GM04503 (cell line): Measurements from ENCODE around the gene RASAL1.
"Not testable (repeated sequence)": the region's sequence is repeated elsewhere in the genome, so short reads cannot be mapped to it uniquely, and the experiment has no call there.

Experiments used
- DNase-seq: peaks from one replicate; pipeline ENCODE4 v3.0.0-alpha.2; 2012; ENCODE audit warnings: low read depth

Gene RASAL1

GRCh38 chr12:113141716-113142115 lies 6.2 kb upstream of the RASAL1 start:
- not testable (repeated sequence) for DNase-seq

GRCh38 chr12:113140706-113141105 lies 5.1 kb upstream of the RASAL1 start:
- no peak for DNase-seq

DNA sequence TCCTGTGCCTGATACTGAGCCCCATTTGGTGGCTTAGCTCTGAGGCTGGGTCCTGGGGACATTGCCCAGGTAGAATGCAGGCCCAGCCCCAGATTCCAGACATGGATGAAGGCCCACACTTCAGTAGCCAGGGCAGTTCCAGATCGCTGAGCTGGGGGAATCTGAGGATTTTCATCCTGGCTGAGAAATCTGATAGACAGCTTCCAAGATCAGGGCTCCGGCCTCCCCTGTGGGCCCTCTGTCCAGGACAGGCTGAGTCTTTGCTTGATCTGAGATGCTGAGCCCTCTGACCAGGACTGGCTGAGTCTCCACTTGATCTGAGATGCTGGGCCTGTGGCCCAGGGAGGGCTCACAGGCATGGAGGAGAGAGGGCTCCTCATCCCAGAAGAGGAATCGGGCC lies 3.3 kb upstream of the RASAL1 start:
- DNase-seq: no peak

- DNase-seq: no peak
Observed at GRCh38 chr12:113137861-113138783, 2.6 kb upstream of the RASAL1 start.

GRCh38 chr12:113136990-113137511 lies 1.5 kb upstream of the RASAL1 start:
- DNase-seq: no peak

GRCh38 chr12:113136128-113136989 lies 798 bp upstream of the RASAL1 start:
- DNase-seq: no peak

GRCh38 chr12:113134521-113134951 lies 1.0 kb downstream of the RASAL1 start:
- no peak for DNase-seq

DNA sequence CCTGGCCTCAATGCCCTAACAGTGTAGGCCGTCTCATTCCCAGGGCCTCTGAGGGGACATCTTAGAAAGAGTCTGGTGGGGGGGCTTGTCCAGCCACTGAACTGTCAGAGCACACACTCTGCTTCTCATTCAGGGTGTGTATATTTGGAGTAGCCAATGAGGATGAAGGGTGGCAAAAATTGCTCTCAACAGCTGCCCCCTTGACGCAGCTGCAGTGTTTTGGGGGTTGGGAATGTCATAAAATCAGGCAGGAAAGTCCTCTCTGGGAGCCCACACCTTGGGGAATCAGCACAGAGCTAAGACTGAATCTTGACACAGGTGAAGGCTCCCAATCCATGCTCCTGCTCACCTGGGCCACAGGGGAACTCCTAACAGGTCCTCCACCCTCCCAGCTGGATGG lies 1.5 kb downstream of the RASAL1 start:
- no peak for DNase-seq

- DNase-seq: no peak
Observed at GRCh38 chr12:113133666-113134065, 1.9 kb downstream of the RASAL1 start.

DNA sequence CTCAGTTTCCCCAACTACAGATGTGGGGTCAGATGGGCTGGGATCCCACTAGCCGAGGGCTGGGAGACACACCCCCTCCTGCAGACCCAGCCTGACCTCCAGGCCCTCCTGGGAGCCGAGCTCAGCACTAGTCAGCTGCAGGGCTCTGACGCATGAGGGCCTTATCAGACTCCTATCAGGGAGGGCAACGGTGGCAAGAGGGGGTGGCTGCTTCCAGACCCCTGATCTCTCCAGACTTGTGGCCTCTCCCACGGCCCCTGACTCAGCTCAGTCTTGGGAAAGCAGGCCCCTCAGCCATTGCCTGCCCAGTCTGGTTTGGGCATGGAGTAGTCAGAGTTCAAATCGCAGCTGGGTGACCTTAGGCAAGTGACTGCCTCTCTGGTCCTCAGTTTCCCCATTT lies 2.5 kb downstream of the RASAL1 start:
- DNase-seq: no peak

- DNase-seq: no peak
Observed at GRCh38 chr12:113131556-113131955, 4.0 kb downstream of the RASAL1 start.

DNA sequence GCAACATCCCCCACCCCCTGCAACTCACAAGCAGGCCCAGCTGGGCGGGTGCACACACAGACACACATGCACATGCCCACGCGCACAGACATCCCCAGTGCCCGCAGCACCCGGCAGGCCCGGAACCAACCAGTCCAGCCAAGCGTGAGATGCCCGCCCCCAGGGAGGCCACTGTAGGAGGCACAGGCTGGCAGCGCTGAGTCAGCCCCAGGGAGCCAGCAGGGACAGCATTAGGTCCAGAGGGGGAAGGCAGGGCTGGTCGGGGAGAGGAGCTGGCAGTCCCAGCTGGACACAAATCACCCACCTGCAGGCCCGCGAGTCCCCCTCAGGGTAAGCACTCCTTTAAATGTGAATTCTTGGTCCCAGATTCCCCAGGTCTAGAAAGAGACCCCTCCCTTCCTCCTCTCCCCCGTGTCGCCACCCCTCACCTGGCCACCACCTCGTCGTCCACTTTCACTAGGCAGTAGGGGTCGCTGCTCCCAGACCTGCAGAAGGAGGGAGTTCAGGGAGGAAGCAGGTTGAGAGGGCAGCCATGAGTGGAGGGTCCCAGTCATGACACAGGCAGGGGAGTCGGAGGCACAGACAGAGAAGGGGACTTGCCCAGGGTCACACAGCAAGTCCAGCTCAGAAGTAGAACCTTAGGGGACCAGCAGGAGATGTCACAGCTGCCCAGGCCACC lies 5.0 kb downstream of the RASAL1 start:
- no peak for DNase-seq

DNA sequence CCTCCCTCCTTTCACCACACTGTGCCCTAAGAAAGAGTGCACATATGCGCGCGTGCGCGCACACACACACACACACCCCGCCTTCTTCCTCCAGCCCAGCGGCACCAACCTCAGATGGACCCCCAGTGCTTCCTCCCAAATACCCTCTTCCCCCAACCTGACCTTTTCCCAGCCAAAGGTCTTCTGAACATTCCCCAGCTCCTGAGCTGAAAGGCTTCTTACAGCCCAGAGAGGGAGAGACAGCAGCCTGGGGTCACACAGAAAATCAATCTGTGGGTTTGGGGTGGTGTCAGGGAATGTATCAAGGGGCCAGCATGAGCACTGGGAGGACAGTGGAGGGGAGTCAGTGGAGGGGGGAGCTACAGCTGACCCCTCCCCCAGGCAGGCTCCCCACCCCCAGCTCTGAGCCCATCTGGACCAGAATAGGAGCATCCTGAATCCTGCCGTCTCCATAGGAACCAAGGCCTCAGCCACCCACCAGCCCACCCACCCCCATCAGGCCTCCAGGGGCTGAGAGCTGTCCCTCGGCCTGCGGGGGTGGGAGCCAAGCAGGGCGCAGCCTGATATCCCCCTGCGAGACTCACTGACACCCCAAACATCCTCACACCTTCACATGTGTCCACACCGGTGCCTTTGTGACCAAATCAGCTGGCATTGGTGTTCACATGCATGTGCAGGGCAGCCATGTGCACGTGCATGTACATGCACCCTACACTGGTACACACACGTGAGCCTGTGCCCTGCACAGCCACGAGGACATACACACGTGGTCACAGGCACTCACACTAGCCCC lies 5.7 kb downstream of the RASAL1 start:
- DNase-seq: no peak

GRCh38 chr12:113128802-113129663 lies 6.5 kb downstream of the RASAL1 start:
- no peak for DNase-seq

DNA sequence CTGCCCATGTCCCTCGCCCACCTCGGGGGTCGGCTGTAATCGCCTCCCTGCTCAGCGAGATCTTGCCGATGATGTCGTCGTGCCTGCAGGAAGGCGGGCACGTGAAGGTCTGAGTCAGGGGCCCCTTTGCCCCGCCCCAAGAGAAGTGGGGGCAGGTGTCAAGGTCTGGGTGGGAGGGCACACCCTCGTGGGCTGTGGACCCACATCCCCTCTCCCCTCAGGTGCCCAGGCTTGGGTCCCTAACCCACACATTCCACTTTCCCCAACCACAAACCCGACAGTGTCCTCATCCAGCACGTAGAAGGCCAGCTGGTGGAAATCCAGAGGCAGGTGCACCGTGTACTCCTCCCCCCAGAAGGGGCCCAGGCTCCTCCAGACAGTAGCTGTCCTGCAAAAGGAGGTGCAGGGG lies 7.8 kb downstream of the RASAL1 start:
- no peak for DNase-seq

GRCh38 chr12:113120670-113121370 lies 14.7 kb downstream of the RASAL1 start:
- no peak for DNase-seq

- DNase-seq: no peak
Observed at GRCh38 chr12:113119980-113120669, 15.4 kb downstream of the RASAL1 start.

DNA sequence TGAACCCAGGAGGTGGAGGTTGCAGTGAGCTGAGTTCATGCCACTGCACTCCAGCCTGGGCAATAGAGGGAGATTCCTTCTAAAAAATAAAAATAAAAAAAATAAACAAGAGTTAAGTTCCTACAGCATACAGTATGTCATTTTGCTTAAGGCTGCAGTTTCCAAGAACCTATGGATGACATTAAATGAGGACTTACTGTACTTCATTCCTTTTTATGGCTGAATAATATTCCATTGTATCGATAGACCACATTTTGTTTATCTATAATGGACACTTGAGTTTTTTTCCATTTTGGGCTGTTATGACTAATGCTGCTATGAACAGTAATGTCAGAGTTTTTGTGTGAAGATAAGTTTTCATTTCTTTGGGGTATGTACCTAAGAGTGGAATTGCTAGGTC lies 17.4 kb downstream of the RASAL1 start:
- no peak for DNase-seq

DNA sequence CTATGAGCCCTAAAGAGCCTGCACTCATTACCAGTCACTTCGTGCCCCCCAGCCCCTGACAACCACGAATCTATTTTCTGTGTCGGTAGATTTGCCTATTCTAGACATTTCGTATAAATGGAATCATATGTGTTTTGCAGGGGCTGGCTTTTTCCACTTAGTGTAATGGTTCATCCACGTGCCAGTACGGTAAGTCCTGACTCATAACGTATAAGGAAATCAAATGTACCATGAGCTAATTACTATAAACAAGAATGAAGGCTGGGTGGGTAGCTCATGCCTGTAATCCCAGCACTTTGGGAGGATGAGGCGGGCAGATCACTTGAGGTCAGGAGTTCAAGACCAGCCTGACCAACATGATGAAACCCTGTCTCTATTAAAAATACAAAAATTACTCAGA lies 17.9 kb downstream of the RASAL1 start:
- DNase-seq: not testable (repeated sequence)
